K562 (cell line): Measurements from ENCODE around the gene INS.

Experiments used
- CBFB ChIP-seq: sonication (generic); formaldehyde crosslinking; IDR thresholded peaks from 2 replicates; pipeline ENCODE4 v1.4.0; 2020; ENCODE audit warnings: mild to moderate bottlenecking, missing genetic modification reagents
- ELF4 ChIP-seq: fragments of 450-650 bp; formaldehyde crosslinking; IDR thresholded peaks from 2 replicates; pipeline ENCODE4 v1.4.0; 2022; ENCODE audit warnings: missing genetic modification characterization
- TF ChIP-seq, protein P1 (sequence below), 3 experiments: IDR thresholded peaks in 2 of 3; conservative IDR thresholded peaks in 1 of 3; 2 replicates each; pipeline ENCODE4 v1.5.1; 2011 to 2012; ENCODE audit warnings: low read length in 3 of 3, mild to moderate bottlenecking in 3 of 3, control low read depth in 2 of 3, improper control_type of control experiment in 1 of 3, inconsistent platforms in 1 of 3, low read depth in 1 of 3, mixed read lengths in 1 of 3, moderate library complexity in 1 of 3; ENCODE audit not compliant: insufficient read depth in 2 of 3

DNA sequence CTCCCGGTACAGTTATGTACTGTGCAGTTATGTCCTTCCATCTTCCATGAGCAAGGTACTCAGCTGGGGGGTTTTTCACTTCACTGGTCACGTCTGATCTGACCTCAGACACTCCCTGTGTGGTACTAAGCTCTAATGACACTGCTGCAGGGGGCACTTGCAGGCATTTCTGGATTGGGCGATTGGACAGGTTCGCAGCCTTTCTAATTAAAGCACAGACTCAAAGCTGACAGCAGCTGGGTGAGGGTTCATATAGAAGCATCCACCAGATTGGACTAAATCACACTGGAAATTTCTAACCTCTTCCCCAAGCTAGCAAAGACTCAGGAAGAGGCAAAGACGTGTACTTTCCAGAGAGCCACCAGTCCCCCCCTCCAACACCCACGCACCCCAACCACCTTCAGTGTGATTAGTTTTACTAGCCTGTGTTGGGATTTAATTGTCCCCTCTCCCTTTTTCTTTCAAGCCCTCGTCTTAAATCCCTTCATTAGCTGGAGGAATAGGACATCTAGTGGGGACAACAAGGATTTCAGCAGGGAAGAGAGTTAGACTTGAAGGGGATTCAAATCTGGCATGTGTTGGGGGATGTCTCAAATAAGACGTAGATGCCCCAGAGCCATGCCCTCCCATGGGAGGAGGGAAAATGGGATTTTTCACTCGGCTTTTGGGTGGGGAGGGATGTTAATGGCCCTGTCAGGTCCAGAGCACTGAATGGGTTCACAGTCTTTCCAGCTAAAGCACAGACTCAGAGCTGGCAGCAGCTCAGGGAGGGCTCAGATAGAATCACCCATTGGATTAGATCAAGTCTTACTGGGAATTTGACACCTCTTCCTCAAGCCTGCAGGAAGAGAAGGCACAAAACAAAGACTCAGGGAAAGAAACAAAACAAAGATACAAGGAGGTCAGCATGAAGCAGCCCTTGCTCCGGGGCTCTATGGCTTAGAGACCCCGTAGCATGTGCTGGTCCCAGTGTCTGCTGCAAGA is 10.9 kb downstream of the INS start:
- TF ChIP-seq CBFB (CRISPR knock-in tag) (no peak), ELF4 (no peak)
- TF ChIP-seq, protein P1, sequence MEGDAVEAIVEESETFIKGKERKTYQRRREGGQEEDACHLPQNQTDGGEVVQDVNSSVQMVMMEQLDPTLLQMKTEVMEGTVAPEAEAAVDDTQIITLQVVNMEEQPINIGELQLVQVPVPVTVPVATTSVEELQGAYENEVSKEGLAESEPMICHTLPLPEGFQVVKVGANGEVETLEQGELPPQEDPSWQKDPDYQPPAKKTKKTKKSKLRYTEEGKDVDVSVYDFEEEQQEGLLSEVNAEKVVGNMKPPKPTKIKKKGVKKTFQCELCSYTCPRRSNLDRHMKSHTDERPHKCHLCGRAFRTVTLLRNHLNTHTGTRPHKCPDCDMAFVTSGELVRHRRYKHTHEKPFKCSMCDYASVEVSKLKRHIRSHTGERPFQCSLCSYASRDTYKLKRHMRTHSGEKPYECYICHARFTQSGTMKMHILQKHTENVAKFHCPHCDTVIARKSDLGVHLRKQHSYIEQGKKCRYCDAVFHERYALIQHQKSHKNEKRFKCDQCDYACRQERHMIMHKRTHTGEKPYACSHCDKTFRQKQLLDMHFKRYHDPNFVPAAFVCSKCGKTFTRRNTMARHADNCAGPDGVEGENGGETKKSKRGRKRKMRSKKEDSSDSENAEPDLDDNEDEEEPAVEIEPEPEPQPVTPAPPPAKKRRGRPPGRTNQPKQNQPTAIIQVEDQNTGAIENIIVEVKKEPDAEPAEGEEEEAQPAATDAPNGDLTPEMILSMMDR (IDR thresholded peaks at IDR 0.05 in 2 of 3, conservative IDR thresholded peaks at IDR 0.05 in 1 of 3; ENCODE audit: insufficient read depth in 2 of 3, low read depth in 1 of 3, low read length in 3 of 3), result peak; percentile 30 to 45 (median 41); a peak in 4 of 6 replicates
